ENCODE data around the gene IRAK3.

DNA sequence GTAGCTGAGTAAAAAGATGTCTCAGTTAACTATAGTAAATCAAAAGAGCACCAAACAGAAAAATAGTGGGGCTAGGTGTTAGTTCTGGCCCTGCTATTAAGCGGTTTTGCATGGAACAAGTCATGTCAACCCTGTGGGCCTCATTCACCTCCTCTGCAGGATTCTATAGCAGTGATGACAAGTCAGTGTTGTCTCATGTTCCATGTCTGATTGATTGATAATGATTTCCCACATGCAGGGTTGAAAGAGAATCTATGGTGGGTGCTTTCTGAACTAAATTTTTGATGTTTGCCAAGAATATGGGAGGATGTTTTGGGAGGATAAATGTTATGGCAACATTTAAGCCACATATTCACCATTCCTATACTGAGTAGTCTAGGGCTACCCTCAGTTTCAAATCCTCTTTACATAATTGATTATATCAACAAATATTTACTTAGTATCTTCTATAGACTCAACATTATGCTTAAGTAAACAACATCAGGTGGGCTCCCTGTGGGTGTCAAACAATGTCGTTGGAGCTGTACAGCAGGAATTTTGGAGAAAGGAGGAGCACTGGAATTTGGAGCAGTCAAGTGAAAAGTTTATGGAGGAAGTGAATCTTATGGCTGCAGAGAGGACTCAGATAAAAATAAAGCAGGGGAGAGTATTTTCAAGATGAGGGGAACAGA is 48.6 kb downstream of the IRAK3 start:
- TF ChIP-seq CTCF (IDR thresholded peaks at IDR 0.05) (no peak), POLR2AphosphoS5 (IDR thresholded peaks at IDR 0.05; ENCODE audit: low read depth, low read length) (no peak), SIN3A (IDR thresholded peaks at IDR 0.05; ENCODE audit: borderline replicate concordance, insufficient read depth, low read depth, low read length) (no peak), TCF7L2 (IDR thresholded peaks at IDR 0.05; ENCODE audit: low read depth, low read length) (no peak)
- TF ChIP-seq, protein P1, sequence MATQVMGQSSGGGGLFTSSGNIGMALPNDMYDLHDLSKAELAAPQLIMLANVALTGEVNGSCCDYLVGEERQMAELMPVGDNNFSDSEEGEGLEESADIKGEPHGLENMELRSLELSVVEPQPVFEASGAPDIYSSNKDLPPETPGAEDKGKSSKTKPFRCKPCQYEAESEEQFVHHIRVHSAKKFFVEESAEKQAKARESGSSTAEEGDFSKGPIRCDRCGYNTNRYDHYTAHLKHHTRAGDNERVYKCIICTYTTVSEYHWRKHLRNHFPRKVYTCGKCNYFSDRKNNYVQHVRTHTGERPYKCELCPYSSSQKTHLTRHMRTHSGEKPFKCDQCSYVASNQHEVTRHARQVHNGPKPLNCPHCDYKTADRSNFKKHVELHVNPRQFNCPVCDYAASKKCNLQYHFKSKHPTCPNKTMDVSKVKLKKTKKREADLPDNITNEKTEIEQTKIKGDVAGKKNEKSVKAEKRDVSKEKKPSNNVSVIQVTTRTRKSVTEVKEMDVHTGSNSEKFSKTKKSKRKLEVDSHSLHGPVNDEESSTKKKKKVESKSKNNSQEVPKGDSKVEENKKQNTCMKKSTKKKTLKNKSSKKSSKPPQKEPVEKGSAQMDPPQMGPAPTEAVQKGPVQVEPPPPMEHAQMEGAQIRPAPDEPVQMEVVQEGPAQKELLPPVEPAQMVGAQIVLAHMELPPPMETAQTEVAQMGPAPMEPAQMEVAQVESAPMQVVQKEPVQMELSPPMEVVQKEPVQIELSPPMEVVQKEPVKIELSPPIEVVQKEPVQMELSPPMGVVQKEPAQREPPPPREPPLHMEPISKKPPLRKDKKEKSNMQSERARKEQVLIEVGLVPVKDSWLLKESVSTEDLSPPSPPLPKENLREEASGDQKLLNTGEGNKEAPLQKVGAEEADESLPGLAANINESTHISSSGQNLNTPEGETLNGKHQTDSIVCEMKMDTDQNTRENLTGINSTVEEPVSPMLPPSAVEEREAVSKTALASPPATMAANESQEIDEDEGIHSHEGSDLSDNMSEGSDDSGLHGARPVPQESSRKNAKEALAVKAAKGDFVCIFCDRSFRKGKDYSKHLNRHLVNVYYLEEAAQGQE (IDR thresholded peaks at IDR 0.05; ENCODE audit: insufficient read depth in 1 of 2, low read depth in 2 of 2, low read length in 1 of 2), result no peak
